Bronchial epithelial cell (primary cell): ENCODE results near the gene ATP6V1F. TPM values are rescaled to one million over a fixed set of nuclear protein-coding genes. Genes with fewer than 3 reads are reported as not detected.

Source experiments
- DNase-seq: peaks from one replicate; pipeline ENCODE4 v3.0.0-alpha.2; 2010; ENCODE audit warnings: low read depth
- FAIRE-seq: peaks from 2 replicates; lab custom pipeline; 2011; peaks lifted over from hg19 to GRCh38; lab: Jason Lieb, UNC
- H3K27me3 ChIP-seq: 2 replicates; pipeline ENCODE4 v1.5.1; 2011; ENCODE audit warnings: low read length; ENCODE audit not compliant: control insufficient read depth, insufficient read depth
- H3K36me3 ChIP-seq: 2 replicates; pipeline ENCODE4 v1.5.1; 2011; ENCODE audit warnings: low read length; ENCODE audit not compliant: control insufficient read depth, insufficient read depth
- H3K4me3 ChIP-seq: 2 replicates; pipeline ENCODE4 v1.5.1; 2011; ENCODE audit warnings: mild to moderate bottlenecking, low read depth, low read length, control low read depth
- total RNA-seq: library from RNA; depleted of rRNA; stranded (reverse); fragments of >200 nt; gene quantifications from 2 replicates; pipeline ENCODE4 v1.2.1, GENCODE V29; 2014
- TF ChIP-seq, protein P1 (sequence below): IDR thresholded peaks from 2 replicates; pipeline ENCODE4 v1.5.1; 2011; ENCODE audit warnings: mild to moderate bottlenecking, moderate library complexity, low read length, control low read depth, inconsistent platforms; ENCODE audit not compliant: insufficient read depth, severe bottlenecking

ATP6V1F gene
- total RNA-seq, 1 donor from 2014 or later, result 108 TPM

DNA sequence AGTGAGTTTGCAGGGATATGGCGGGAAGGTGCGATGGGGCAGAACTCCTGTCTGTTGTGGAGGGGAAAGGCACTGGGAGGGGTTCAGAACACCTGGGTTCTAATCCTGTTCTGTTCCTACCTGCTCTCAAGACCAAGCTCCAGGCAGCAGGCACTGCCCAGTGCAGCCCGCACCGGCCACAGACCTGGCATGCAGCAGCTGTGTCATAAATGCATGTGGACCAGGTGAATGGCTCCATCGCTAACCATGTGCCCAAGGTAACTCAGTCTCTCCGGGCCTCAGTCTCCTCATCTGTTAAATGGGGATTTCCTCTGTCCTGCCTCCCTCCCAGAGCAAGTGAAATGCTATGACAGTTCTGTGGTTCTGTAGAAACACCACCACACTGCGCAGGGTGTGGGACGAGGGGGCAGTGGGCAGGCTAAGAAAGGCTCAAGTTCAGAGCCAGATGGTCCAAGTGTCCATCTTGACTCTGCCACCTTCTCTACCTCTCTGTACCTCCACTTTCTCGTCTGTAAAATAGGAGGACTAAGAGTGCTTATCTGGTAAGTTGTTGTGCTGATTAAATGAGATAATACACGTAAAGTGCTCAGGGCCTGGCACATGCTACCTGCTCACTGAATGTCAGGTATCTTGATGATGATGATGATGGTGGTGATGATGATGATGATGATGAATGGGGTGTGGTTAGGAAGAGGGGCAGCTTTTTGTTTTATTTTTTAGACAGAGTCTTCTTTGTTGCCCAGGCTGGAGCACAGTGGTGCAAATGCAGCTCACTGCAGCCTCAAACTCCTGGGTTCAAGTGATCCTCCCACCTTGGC, 22.9 kb downstream of the ATP6V1F start:
- TF ChIP-seq, protein P1, sequence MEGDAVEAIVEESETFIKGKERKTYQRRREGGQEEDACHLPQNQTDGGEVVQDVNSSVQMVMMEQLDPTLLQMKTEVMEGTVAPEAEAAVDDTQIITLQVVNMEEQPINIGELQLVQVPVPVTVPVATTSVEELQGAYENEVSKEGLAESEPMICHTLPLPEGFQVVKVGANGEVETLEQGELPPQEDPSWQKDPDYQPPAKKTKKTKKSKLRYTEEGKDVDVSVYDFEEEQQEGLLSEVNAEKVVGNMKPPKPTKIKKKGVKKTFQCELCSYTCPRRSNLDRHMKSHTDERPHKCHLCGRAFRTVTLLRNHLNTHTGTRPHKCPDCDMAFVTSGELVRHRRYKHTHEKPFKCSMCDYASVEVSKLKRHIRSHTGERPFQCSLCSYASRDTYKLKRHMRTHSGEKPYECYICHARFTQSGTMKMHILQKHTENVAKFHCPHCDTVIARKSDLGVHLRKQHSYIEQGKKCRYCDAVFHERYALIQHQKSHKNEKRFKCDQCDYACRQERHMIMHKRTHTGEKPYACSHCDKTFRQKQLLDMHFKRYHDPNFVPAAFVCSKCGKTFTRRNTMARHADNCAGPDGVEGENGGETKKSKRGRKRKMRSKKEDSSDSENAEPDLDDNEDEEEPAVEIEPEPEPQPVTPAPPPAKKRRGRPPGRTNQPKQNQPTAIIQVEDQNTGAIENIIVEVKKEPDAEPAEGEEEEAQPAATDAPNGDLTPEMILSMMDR, result no peak
- Histone ChIP-seq H3K36me3 (no peaks in the 10 kb centered on the region), H3K27me3 (no peaks in the 10 kb centered on the region), H3K4me3 (no peak overlapping the region)
- no peak for FAIRE-seq
- no peak for DNase-seq

DNA sequence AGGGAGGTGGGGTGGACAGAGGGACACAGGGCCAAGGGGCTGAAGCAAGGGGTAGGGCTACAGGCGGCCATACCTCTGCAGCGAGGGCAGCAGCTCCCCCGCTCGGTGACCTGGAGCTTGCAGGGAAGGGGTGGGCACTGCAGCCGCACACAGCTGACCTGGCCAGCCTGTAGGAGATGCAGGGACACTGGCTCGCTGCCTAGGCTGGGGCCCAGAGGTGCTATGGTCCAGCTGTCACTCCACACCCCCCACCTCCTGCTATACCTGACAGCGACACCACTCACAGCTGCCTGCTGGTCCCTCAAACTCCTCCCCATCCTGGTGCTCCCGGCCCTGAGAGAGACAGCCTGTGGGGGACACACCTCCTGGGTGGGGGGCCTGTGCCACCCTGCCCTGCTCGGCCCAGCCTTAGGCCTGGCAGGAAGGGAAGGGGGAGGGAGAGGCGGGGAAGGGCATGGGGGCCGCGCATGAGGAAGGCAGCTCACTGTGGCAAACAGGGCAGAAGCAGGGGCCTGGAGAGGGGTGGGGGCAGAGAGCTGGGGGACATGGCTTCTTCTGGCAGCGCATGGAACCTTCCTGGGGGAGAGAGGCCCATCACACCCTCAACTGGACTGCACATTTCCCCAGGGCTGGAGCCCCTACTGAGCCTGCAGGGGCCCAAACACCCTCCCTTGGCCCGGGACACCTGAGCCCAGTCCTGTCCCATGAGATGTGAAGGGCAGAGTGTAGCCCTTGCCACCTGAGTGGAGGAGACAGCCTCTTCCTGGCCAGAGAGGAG, 23.9 kb downstream of the ATP6V1F start:
- TF ChIP-seq, protein P1, result no peak
- no peaks in the 10 kb centered on the region for H3K36me3 ChIP-seq
- FAIRE-seq, result no peak
- no peak for DNase-seq
- H3K27me3 ChIP-seq, result no peaks in the 10 kb centered on the region
- H3K4me3 ChIP-seq, result no peak overlapping the region

DNA sequence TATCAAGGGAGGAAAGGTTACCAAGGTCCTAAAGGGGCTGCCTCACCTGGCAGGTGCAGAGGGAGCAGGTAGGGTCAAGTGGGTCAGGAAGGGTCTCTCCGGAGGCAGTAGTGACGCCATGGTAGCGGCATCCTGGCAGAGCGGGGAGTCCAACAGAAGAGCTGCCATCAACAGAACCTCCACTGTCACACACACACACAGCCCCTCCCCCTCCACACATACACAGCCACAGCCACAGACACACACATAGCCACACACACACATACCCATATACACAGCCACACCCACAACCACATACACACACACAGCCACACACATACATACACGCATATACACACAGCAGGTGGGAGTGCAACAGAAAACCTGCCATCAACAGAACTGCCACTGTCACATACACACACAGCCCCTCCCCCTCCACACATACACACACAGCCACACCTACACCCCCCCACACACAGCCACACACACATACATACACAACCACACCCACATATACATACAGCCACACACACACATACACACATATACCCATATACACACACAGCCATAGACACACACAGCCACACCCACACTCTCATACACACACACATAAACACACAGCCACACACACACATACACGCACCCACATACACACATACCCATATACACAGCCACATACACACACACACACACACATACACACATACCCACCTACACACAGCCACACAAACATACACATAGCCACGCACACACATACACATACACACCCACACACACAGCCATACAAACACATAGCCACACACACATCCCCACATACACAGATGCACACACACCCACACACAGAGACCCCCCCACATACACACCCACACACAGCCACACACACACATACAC, 24.7 kb downstream of the ATP6V1F start:
- TF ChIP-seq, protein P1, result no peak
- peak; percentile 81 for FAIRE-seq
- no peak for DNase-seq

DNA sequence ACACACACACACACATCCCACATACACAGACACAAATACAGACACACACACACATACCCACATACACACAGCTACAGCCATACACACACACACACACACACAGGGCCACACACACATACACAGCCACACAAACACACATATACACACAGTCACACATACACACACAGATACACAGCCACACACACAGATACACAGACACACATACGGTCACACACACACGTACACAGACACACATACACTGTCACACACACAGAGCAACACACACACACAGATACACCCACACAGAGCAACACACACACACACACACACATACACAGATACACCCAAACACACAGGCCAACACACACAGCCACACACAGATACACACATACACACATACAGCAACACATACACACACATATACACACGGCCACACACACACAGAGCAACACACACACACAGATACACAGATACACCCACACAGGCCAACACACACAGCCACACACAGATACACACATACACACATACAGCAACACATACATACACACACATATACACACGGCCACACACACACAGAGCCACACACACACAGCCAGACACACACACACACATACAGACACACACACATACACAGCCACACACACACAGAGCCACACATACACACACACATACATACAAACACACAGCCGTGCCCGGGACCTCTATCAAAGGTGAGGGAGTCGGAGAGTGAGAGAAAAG, 25.5 kb downstream of the ATP6V1F start:
- TF ChIP-seq, protein P1, result no peak
- DNase-seq (no peak), FAIRE-seq (peak; percentile 97)
- Histone ChIP-seq H3K36me3 (no peaks in the 10 kb centered on the region), H3K4me3 (no peak overlapping the region), H3K27me3 (no peaks in the 10 kb centered on the region)

More for the DNA sequence above, 24.7 kb downstream of the ATP6V1F start:
- Histone ChIP-seq H3K4me3 (no peak overlapping the region), H3K27me3 (no peaks in the 10 kb centered on the region), H3K36me3 (no peaks in the 10 kb centered on the region)

DNA sequence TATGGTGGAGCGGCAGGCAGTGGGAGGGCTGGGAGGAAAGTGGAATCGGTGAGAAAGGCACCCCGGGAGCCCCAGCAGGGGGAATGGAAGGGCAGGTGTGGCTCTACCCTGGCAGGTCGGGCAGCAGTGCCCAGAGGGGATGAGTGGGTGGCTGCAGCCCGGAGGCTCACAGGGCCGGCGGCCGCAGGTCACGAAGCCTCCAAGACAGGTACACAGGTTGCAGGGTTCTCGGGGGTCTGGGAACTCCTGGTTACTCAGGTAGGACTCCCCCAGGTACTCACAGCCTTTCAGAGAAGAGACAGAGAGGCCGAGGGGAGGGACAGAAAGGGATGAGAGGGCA, 26.1 kb downstream of the ATP6V1F start:
- FAIRE-seq, result no peak
- TF ChIP-seq, protein P1, result no peak
- H3K36me3 ChIP-seq, result no peaks in the 10 kb centered on the region
- DNase-seq, result no peak
- no peak overlapping the region for H3K4me3 ChIP-seq
- H3K27me3 ChIP-seq, result no peaks in the 10 kb centered on the region
